Mesendoderm (in vitro differentiated cells): ENCODE measurements around the gene AGBL4.
A peak's percentile ranks its signal among the peaks of the same experiment; 100 is the strongest.

ENCODE experiments used
- DNase-seq: peaks from one replicate; pipeline ENCODE4 v3.0.0; 2013
- H2AK5ac ChIP-seq: 2 replicates; pipeline ENCODE4 v1.6.1; 2013; ENCODE audit warnings: low read length, inconsistent platforms
- H2BK120ac ChIP-seq: 2 replicates; pipeline ENCODE4 v1.6.1; 2013; ENCODE audit warnings: low read depth, mild to moderate bottlenecking, low read length, moderate library complexity, mixed read lengths
- H2BK15ac ChIP-seq: replicated peaks from 2 replicates; pipeline ENCODE4 v1.6.1; 2013; ENCODE audit warnings: low read depth, mild to moderate bottlenecking, moderate library complexity
- H2BK5ac ChIP-seq: 2 replicates; pipeline ENCODE4 v1.6.1; 2013; ENCODE audit warnings: low read length, inconsistent platforms
- H3K18ac ChIP-seq: 2 replicates; pipeline ENCODE4 v1.6.1; 2013; ENCODE audit warnings: mild to moderate bottlenecking, low read length, mixed read lengths
- H3K23ac ChIP-seq: one replicate; pipeline ENCODE4 v1.6.1; 2013; ENCODE audit warnings: low read length
- H3K27ac ChIP-seq: 2 replicates; pipeline ENCODE4 v1.5.1; 2013; ENCODE audit warnings: low read depth, mild to moderate bottlenecking, inconsistent platforms, low read length, moderate library complexity
- H3K27me3 ChIP-seq: 2 replicates; pipeline ENCODE4 v1.6.1; 2013; ENCODE audit warnings: low read length, control low read depth, mild to moderate bottlenecking, inconsistent platforms; ENCODE audit not compliant: insufficient read depth, poor library complexity
- H3K36me3 ChIP-seq: 2 replicates; pipeline ENCODE4 v1.6.1; 2013; ENCODE audit warnings: low read length, inconsistent platforms; ENCODE audit not compliant: control insufficient read depth, insufficient read depth
- H3K4ac ChIP-seq: one replicate; pipeline ENCODE4 v1.6.1; 2013; ENCODE audit warnings: low read depth, mild to moderate bottlenecking, low read length, moderate library complexity
- H3K4me1 ChIP-seq: 2 replicates; pipeline ENCODE4 v1.6.1; 2013; ENCODE audit warnings: low read depth, low read length, inconsistent platforms; ENCODE audit not compliant: control insufficient read depth
- H3K4me2 ChIP-seq: 2 replicates; pipeline ENCODE4 v1.6.1; 2013; ENCODE audit warnings: low read length
- H3K4me3 ChIP-seq: 2 replicates; pipeline ENCODE4 v1.5.1; 2013; ENCODE audit warnings: mild to moderate bottlenecking, low read length
- H3K56ac ChIP-seq: one replicate; pipeline ENCODE4 v1.6.1; 2013; ENCODE audit warnings: low read length
- H3K79me1 ChIP-seq: 2 replicates; pipeline ENCODE4 v1.6.1; 2013; ENCODE audit warnings: low read length, inconsistent platforms
- H3K79me2 ChIP-seq: 2 replicates; pipeline ENCODE4 v1.6.1; 2013; ENCODE audit warnings: mild to moderate bottlenecking, low read length; ENCODE audit not compliant: control insufficient read depth, insufficient read depth
- H3K9ac ChIP-seq: 2 replicates; pipeline ENCODE4 v1.6.1; 2013; ENCODE audit warnings: low read length, inconsistent platforms
- H4K5ac ChIP-seq: one replicate; pipeline ENCODE4 v1.6.1; 2013; ENCODE audit warnings: low read length
- H4K8ac ChIP-seq: one replicate; pipeline ENCODE4 v1.6.1; 2013; ENCODE audit warnings: low read depth, mild to moderate bottlenecking, control low read depth, low read length, moderate library complexity
- WGBS: extraction: QIAGEN DNeasy Blood & Tissue Kit; methylation state at CpG from one replicate; pipeline ENCODE4 v1.1.7; 2013; ENCODE audit warnings: low lambda C conversion rate, missing lambda C conversion rate; ENCODE audit not compliant: insufficient coverage; ENCODE audit errors: extremely low coverage; 5-methylcytosine and 5-hydroxymethylcytosine counted together

The AGBL4 gene

GRCh38 chr1:49251019-49251784, 772.6 kb downstream of the AGBL4 start:
- Histone ChIP-seq H3K4ac (no peak overlapping the region), H3K79me1 (no peaks in the 10 kb centered on the region), H3K4me2 (no peak overlapping the region), H3K4me1 (no peaks in the 10 kb centered on the region), H4K8ac (no peak overlapping the region), H3K18ac (no peak overlapping the region), H2BK5ac (no peak overlapping the region), H2BK15ac (no peak overlapping the region), H3K36me3 (no peaks in the 10 kb centered on the region), H3K9ac (no peak overlapping the region), H4K5ac (no peak overlapping the region), H3K27ac (no peak overlapping the region), H3K4me3 (no peak overlapping the region), H2AK5ac (no peak overlapping the region), H3K23ac (no peak overlapping the region), H3K27me3 (no peaks in the 10 kb centered on the region), H3K56ac (no peak overlapping the region), H2BK120ac (no peak overlapping the region), H3K79me2 (no peaks in the 10 kb centered on the region)
- no peak for DNase-seq
- WGBS: no CpG with 5 or more reads among the region's 2 CpGs

GRCh38 chr1:49240709-49241221, 783.0 kb downstream of the AGBL4 start:
- H3K4me1 ChIP-seq: no peaks in the 10 kb centered on the region
- H2AK5ac ChIP-seq: no peak overlapping the region
- no peak overlapping the region for H2BK5ac ChIP-seq
- no peak overlapping the region for H4K5ac ChIP-seq
- H4K8ac ChIP-seq: no peak overlapping the region
- no peak overlapping the region for H3K27ac ChIP-seq
- no peak overlapping the region for H3K4ac ChIP-seq
- H3K27me3 ChIP-seq: no peaks in the 10 kb centered on the region
- H3K4me2 ChIP-seq: no peak overlapping the region
- H3K79me2 ChIP-seq: no peaks in the 10 kb centered on the region
- H3K18ac ChIP-seq: no peak overlapping the region
- no peak overlapping the region for H2BK120ac ChIP-seq
- WGBS: no CpG with 5 or more reads among the region's 1 CpG
- H3K23ac ChIP-seq: no peak overlapping the region
- no peak for DNase-seq
- no peak overlapping the region for H2BK15ac ChIP-seq
- no peak overlapping the region for H3K4me3 ChIP-seq
- no peak overlapping the region for H3K56ac ChIP-seq
- H3K9ac ChIP-seq: no peak overlapping the region
- no peaks in the 10 kb centered on the region for H3K36me3 ChIP-seq
- H3K79me1 ChIP-seq: no peaks in the 10 kb centered on the region

GRCh38 chr1:49234988-49235387, 788.8 kb downstream of the AGBL4 start:
- no peaks in the 10 kb centered on the region for H3K4me1 ChIP-seq
- H3K9ac ChIP-seq: no peak overlapping the region
- no peak overlapping the region for H3K56ac ChIP-seq
- no peak overlapping the region for H4K8ac ChIP-seq
- H3K4ac ChIP-seq: no peak overlapping the region
- no peak overlapping the region for H3K18ac ChIP-seq
- H3K79me1 ChIP-seq: no peaks in the 10 kb centered on the region
- no peak overlapping the region for H2BK15ac ChIP-seq
- H3K79me2 ChIP-seq: no peaks in the 10 kb centered on the region
- no peak for DNase-seq
- no peak overlapping the region for H2BK120ac ChIP-seq
- H3K23ac ChIP-seq: no peak overlapping the region
- no peaks in the 10 kb centered on the region for H3K36me3 ChIP-seq
- no peaks in the 10 kb centered on the region for H3K27me3 ChIP-seq
- no peak overlapping the region for H2BK5ac ChIP-seq
- no peak overlapping the region for H3K4me2 ChIP-seq
- no peak overlapping the region for H3K27ac ChIP-seq
- WGBS: no CpG with 5 or more reads among the region's 1 CpG
- no peak overlapping the region for H3K4me3 ChIP-seq
- no peak overlapping the region for H4K5ac ChIP-seq
- no peak overlapping the region for H2AK5ac ChIP-seq

GRCh38 chr1:49229555-49229954, 794.2 kb downstream of the AGBL4 start:
- Histone ChIP-seq H3K4me1 (no peaks in the 10 kb centered on the region), H3K27me3 (no peaks in the 10 kb centered on the region), H2BK15ac (no peak overlapping the region), H2BK5ac (no peak overlapping the region), H4K8ac (no peak overlapping the region), H3K36me3 (no peaks in the 10 kb centered on the region), H3K27ac (no peak overlapping the region), H3K79me1 (no peaks in the 10 kb centered on the region), H3K9ac (no peak overlapping the region), H3K4me3 (no peak overlapping the region), H3K56ac (no peak overlapping the region), H3K18ac (no peak overlapping the region), H2BK120ac (no peak overlapping the region), H3K23ac (no peak overlapping the region), H3K79me2 (no peaks in the 10 kb centered on the region), H2AK5ac (no peak overlapping the region), H3K4me2 (no peak overlapping the region), H3K4ac (no peak overlapping the region), H4K5ac (no peak overlapping the region)
- DNase-seq: peak; percentile 9
- no CpG with 5 or more reads among the region's 1 CpG for WGBS

- no CpG with 5 or more reads among the region's 1 CpG for WGBS
- no peak overlapping the region for H3K56ac ChIP-seq
- H3K27ac ChIP-seq: no peak overlapping the region
Measured at GRCh38 chr1:49226758-49227157, 797.0 kb downstream of the AGBL4 start.

GRCh38 chr1:49225464-49225863, 798.3 kb downstream of the AGBL4 start:
- Histone ChIP-seq H2AK5ac (no peak overlapping the region), H3K4me2 (no peak overlapping the region), H3K79me1 (no peaks in the 10 kb centered on the region), H3K4ac (no peak overlapping the region), H2BK15ac (no peak overlapping the region), H3K4me1 (no peaks in the 10 kb centered on the region), H3K9ac (no peak overlapping the region), H3K23ac (no peak overlapping the region), H2BK120ac (no peak overlapping the region), H3K79me2 (no peaks in the 10 kb centered on the region), H3K36me3 (no peaks in the 10 kb centered on the region), H4K5ac (no peak overlapping the region), H2BK5ac (no peak overlapping the region), H3K4me3 (no peak overlapping the region), H3K27me3 (no peaks in the 10 kb centered on the region), H3K56ac (no peak overlapping the region), H3K18ac (no peak overlapping the region), H4K8ac (no peak overlapping the region), H3K27ac (no peak overlapping the region)
- no peak for DNase-seq
- WGBS: no CpG with 5 or more reads among the region's 1 CpG

More at GRCh38 chr1:49226758-49227157, 797.0 kb downstream of the AGBL4 start:
- H3K4ac ChIP-seq: no peak overlapping the region
- no peak overlapping the region for H4K8ac ChIP-seq
- H2BK15ac ChIP-seq: no peak overlapping the region
- no peak overlapping the region for H3K23ac ChIP-seq
- no peaks in the 10 kb centered on the region for H3K36me3 ChIP-seq
- H3K4me2 ChIP-seq: no peak overlapping the region
- H4K5ac ChIP-seq: no peak overlapping the region
- no peaks in the 10 kb centered on the region for H3K27me3 ChIP-seq
- no peak overlapping the region for H3K18ac ChIP-seq
- no peak overlapping the region for H2BK5ac ChIP-seq
- H2BK120ac ChIP-seq: no peak overlapping the region
- H3K9ac ChIP-seq: no peak overlapping the region
- H2AK5ac ChIP-seq: no peak overlapping the region
- H3K79me2 ChIP-seq: no peaks in the 10 kb centered on the region
- DNase-seq: no peak
- H3K79me1 ChIP-seq: no peaks in the 10 kb centered on the region
- H3K4me3 ChIP-seq: no peak overlapping the region
- H3K4me1 ChIP-seq: no peaks in the 10 kb centered on the region
